HG02678 (cell line): ENCODE data around the gene TAP1.
"Not testable (repeated sequence)": the region's sequence is repeated elsewhere in the genome, so short reads cannot be mapped to it uniquely, and the experiment has no call there.

Experiments used
- ATAC-seq: cut with Tn5 transposase; IDR thresholded peaks from one replicate; pipeline ENCODE4 v1.9.1; 2021; ENCODE audit warnings: mild to moderate bottlenecking, moderate library complexity; ENCODE audit not compliant: unreplicated experiment

Gene TAP1

DNA sequence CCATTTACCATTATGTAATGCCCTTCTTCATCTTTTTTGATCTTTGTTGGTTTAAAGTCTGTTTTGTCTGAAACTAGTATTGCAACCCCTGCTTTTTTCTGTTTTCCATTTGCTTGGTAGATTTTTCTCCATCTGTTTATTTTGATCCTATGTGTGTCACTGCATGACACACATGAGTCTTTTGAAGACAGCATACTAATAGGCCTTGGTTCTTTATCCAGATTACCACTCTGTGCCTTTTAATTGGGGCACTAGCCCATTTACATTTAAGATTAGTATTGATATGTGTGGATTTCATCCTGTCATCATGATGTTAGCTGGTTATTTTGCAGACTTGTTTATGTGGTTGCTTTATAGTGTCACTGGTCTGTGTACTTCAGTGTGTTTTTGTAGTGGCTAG lies 48.1 kb downstream of the TAP1 start:
- ATAC-seq, result not testable (repeated sequence)

DNA sequence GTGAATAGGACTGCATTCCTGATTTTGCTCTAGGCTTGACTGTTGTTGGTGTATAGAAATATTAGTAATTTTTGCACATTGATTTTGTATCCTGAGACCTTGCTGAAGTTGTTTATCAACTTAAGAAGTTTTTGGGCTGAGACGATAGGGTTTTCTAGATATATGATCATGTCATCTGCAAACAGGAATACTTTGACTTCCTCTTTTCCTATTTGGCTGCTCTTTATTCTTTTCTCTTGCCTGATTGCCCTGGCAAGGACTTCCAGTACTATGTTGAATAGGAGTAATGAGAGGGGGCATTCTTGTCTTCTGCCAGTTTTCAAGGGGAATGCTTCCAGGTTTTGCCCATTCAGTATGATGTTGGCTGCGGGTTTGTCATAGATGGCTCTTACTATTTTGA lies 50.1 kb downstream of the TAP1 start:
- ATAC-seq, result no peak

- no peak for ATAC-seq
Observed at GRCh38 chr6:32799740-32800139, 53.8 kb downstream of the TAP1 start.

- ATAC-seq, result no peak
Observed at GRCh38 chr6:32799168-32799567, 54.3 kb downstream of the TAP1 start.

DNA sequence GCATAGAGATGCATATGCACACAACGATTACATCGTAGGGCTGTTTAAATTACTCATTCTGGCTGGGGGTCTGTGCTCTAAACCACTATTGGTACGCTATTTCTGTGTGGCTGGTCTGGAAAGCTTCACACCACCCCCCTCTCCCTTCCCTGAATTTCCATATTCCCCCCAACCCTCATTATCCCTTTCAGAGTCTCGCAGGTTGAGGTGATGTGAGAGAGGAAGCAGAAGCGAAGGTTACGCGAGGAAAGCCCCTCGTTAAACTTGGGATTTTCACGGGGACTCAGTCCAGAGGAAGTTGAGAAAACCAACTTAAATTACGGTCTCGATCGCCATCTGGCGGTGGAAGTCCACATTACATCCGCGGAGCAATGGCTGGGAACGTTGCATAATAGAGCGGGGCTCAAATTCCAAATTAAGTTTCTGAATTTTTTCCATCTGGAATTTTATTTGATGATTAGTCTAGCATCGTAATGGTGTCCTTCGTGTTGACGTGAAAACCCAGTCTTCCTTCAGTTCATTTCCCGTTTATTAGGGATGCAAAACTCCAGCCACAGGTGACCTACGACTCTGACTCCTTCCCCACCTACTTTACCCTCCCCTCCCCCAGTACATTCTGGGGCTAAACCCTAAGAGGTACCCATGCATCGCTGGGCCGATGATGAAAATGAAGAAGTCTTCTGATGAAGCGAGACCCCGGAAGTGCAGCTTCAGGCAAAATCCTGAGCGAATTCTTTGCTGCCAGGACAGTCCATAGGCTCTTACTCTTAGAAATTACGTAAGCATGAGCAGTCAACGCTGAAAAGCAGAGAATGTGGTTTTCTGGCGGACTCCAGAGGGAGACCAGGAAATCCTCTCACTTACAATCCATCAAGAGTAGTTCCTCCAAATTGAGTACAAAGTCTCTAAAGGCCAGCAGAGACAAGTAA lies 56.4 kb downstream of the TAP1 start:
- no peak for ATAC-seq
